HepG2 (cell line): ENCODE data around the gene NOP56. TPM values are rescaled to one million over a fixed set of nuclear protein-coding genes. Genes with fewer than 3 reads are reported as not detected.

Source experiments
- AKAP8 ChIP-seq: sonication (generic); formaldehyde crosslinking; IDR thresholded peaks from 2 replicates; pipeline ENCODE4 v1.5.1; 2020; ENCODE audit warnings: mild to moderate bottlenecking, missing genetic modification reagents
- GLMP ChIP-seq: sonication (generic); formaldehyde crosslinking; IDR thresholded peaks from 2 replicates; pipeline ENCODE4 v1.9.0; 2021; ENCODE audit warnings: missing genetic modification reagents, mild to moderate bottlenecking, borderline replicate concordance
- GTF2F1 ChIP-seq: fragments of 150-350 bp; IDR thresholded peaks from 2 replicates; pipeline ENCODE4 v1.6.1; 2014; ENCODE audit warnings: low read length
- HIC2 ChIP-seq: sonication (generic); formaldehyde crosslinking; IDR thresholded peaks from 2 replicates; pipeline ENCODE4 v1.9.0; 2022; ENCODE audit warnings: low read depth, missing genetic modification reagents
- HNRNPLL ChIP-seq: fragments of 200-400 bp; formaldehyde crosslinking; IDR thresholded peaks from 2 replicates; pipeline ENCODE4 v1.6.1; 2017; ENCODE audit warnings: mild to moderate bottlenecking, low read depth, low read length; ENCODE audit not compliant: poor library complexity, severe bottlenecking
- PRMT3 ChIP-seq: sonication (generic); formaldehyde crosslinking; IDR thresholded peaks from 2 replicates; pipeline ENCODE4 v1.8.1; 2022; ENCODE audit warnings: low read depth, mild to moderate bottlenecking, moderate library complexity, missing genetic modification reagents, borderline replicate concordance
- RXRB ChIP-seq: IDR thresholded peaks from 2 replicates; pipeline ENCODE4 v1.6.1; 2016; ENCODE audit warnings: borderline replicate concordance, missing genetic modification reagents, missing compliant biosample characterization
- SP5 ChIP-seq: IDR thresholded peaks from 2 replicates; pipeline ENCODE4 v1.6.1; 2016; ENCODE audit warnings: low read depth, borderline replicate concordance
- TERF1 ChIP-seq: sonication (generic); formaldehyde crosslinking; IDR thresholded peaks from 2 replicates; pipeline ENCODE4 v1.8.0; 2022; ENCODE audit warnings: mild to moderate bottlenecking, missing genetic modification reagents, moderate library complexity
- THAP8 ChIP-seq: sonication (generic); formaldehyde crosslinking; IDR thresholded peaks from 2 replicates; pipeline ENCODE4 v1.5.1; 2020; ENCODE audit warnings: missing genetic modification reagents, mild to moderate bottlenecking, borderline replicate concordance
- ZIK1 ChIP-seq: sonication (generic); formaldehyde crosslinking; IDR thresholded peaks from 2 replicates; pipeline ENCODE4 v1.5.0; 2020; ENCODE audit warnings: mild to moderate bottlenecking, low read depth, missing genetic modification reagents, borderline replicate concordance
- ZNF292 ChIP-seq: sonication (generic); formaldehyde crosslinking; IDR thresholded peaks from 2 replicates; pipeline ENCODE4 v1.8.1; 2022; ENCODE audit warnings: mild to moderate bottlenecking, low read depth, missing genetic modification reagents, borderline replicate concordance
- ZNF318 ChIP-seq: sonication (generic); formaldehyde crosslinking; IDR thresholded peaks from 2 replicates; pipeline ENCODE4 v1.4.0; 2020; ENCODE audit warnings: mild to moderate bottlenecking, missing genetic modification reagents
- ZNF619 ChIP-seq: sonication (generic); formaldehyde crosslinking; IDR thresholded peaks from 2 replicates; pipeline ENCODE4 v1.4.0; 2020; ENCODE audit warnings: mild to moderate bottlenecking, missing genetic modification reagents
- polyA plus RNA-seq, 8 experiments: library from polyadenylated mRNA; depleted of rRNA in 3 of 8; stranded (reverse) in 7 of 8; unstranded in 1 of 8; fragments of >200 nt; fragmentation: Illumina TruSeq in 4 of 8; extraction: Trizol in 4 of 8; gene quantifications; 2 replicates each; pipeline versions ENCODE4 v1.2.1 to v1.2.3, GENCODE V29; 2011 to 2016; ENCODE audit warnings: low read depth in 4 of 8, missing spikeins in 1 of 8, mixed read lengths in 1 of 8; ENCODE audit not compliant: insufficient read depth in 1 of 8
- total RNA-seq, 5 experiments: library from RNA; depleted of rRNA; stranded (reverse); fragments of >200 nt; fragmentation: Illumina TruSeq; extraction: Trizol; gene quantifications; 2 replicates each; pipeline ENCODE4 v1.2.3, GENCODE V29; 2016; ENCODE audit warnings: low read depth in 1 of 5

The NOP56 gene
- total and polyA plus RNA-seq, 2 of the 13 experiments (the other 11 are each of a cell fraction or from before 2014, with no cell fraction given) = 369 to 1,116 TPM

GRCh38 chr20:2663887-2664719 is 11.7 kb downstream of the NOP56 start, which contains the start of gene IDH3B (continued):
- TF ChIP-seq ZNF292 (CRISPR knock-in tag) (0 out of 2 replicates have a peak, but pooled peaks have one; percentile 26), ZNF619 (CRISPR knock-in tag) (no peak; the same call in 1 of the 2 replicates), RXRB (CRISPR knock-in tag) (peak; percentile 86), ZIK1 (CRISPR knock-in tag) (peak; percentile 92), HIC2 (0 out of 2 replicates have a peak, but pooled peaks have one; percentile 18), ZNF318 (CRISPR knock-in tag) (peak; percentile 47; the same call in 1 of the 2 replicates), PRMT3 (CRISPR knock-in tag) (no peak), SP5 (CRISPR knock-in tag) (no peak), HNRNPLL (peak; percentile 43), GLMP (no peak), TERF1 (no peak), GTF2F1 (0 out of 2 replicates have a peak, but pooled peaks have one; percentile 47), AKAP8 (peak; percentile 97), THAP8 (no peak; the same call in 1 of the 2 replicates)
